Hindlimb muscle (tissue), 1 donor: Measurements from ENCODE around the gene EVI5L. TPM values are rescaled to one million over a fixed set of nuclear protein-coding genes. Genes with fewer than 3 reads are reported as not detected.

Source experiments
- DNase-seq: peaks from one replicate; pipeline ENCODE4 v3.0.0-alpha.2; 2013
- polyA plus RNA-seq: library from polyadenylated mRNA; unstranded; fragments of 120-200 nt; gene quantifications from one replicate; pipeline ENCODE4 v1.2.1, GENCODE V29; 2013; ENCODE audit not compliant: insufficient read length

Gene EVI5L
- polyA plus RNA-seq, 1 donor: 17.6 TPM

GRCh38 chr19:7861619-7862412 is 31.8 kb downstream of the EVI5L start:
- no peak for DNase-seq

DNA sequence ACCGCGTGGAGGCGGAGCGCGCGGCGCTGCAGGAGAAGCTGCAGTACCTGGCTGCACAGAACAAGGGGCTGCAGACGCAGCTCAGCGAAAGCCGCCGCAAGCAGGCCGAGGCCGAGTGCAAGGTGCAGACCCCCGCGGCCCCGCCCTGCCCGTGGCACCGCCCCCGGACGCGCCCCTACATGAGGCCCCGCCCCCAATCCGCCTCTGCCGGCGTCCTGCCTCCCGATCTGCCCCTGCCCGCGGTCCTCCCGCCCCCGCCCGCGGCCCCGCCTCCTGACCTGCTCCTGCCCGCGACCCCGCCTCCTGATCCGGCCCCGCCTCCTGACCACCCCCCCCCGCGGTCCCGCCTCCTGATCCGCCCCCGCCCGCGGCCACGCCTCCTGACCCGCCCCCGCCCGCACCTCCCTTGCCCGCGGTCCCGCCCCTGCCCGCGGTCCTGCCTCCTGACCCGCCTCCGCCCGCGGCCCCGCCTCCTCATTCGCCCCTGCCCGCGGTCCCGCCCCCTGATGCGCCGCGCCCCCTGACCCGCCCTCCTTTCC is 32.5 kb downstream of the EVI5L start:
- no peak for DNase-seq

- DNase-seq: no peak
These were observed 33.3 kb downstream of the EVI5L start for GRCh38 chr19:7863157-7863970.

GRCh38 chr19:7863971-7864689 is 34.1 kb downstream of the EVI5L start:
- no peak for DNase-seq

- DNase-seq: no peak
These were observed 34.7 kb downstream of the EVI5L start for GRCh38 chr19:7864690-7865074.

DNA sequence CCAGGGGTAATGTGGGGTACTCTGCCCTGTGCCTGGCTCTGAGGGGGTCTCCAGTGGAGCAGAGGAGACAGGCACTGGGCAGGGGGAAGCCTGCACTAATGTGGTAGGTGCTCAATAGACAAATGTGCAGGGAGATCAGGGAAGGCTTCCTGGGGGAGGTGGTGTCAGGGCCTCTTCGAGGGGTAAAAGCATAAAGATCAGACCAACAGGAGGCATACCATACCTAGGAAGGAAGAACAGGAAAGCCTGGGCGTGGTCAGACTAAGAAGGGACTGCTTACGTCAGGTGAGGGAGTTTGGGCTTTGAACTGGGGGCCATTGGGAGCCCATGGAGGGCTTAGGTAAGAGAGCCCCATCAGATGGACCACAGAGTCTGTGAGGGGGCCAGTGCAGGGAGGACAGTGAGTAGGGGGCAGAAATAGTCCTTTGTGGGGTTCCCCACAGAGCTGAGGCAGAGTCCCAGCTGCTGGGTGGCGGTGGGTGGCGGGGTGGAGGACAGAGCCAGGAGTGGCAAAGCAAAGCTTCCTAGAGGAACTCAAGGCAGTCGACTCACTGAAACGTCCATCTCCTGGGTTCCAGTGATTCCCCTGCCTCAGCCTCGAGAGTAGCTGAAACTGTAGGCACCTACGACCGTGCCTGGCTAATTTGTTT is 35.4 kb downstream of the EVI5L start:
- no peak for DNase-seq

DNA sequence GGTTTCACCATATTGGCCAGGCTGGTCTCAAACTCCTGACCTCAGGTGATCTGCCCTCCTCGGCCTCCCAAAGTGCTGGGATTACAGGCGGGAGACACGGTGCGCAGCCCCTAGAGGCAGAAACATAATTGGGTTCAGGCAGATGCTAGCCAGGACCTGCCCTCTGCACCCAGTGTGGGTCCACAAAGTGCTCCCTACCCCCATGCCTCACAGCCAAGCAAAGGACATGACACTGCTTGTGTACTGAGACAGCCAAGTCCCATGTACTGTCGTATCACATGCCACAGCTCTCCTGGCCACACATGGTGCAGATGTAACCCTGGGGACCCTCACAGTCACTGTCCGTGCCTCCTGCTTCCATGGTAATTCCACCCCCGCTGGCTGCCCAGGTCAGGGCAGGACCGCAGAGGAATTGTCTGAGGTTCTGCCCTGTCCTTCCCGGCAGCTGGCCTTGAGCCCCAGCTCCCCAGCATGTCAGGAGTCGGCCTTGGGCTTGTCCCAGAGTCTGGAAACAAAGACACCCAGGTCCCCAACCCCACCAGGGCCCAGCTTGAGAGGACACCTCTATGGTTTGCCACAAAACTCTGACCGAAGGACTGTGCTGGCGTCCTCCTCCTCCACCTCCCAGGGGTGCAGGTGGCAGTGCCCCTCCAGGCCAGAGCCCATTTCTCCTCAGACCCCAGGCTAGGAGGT is 36.5 kb downstream of the EVI5L start:
- DNase-seq: no peak

DNA sequence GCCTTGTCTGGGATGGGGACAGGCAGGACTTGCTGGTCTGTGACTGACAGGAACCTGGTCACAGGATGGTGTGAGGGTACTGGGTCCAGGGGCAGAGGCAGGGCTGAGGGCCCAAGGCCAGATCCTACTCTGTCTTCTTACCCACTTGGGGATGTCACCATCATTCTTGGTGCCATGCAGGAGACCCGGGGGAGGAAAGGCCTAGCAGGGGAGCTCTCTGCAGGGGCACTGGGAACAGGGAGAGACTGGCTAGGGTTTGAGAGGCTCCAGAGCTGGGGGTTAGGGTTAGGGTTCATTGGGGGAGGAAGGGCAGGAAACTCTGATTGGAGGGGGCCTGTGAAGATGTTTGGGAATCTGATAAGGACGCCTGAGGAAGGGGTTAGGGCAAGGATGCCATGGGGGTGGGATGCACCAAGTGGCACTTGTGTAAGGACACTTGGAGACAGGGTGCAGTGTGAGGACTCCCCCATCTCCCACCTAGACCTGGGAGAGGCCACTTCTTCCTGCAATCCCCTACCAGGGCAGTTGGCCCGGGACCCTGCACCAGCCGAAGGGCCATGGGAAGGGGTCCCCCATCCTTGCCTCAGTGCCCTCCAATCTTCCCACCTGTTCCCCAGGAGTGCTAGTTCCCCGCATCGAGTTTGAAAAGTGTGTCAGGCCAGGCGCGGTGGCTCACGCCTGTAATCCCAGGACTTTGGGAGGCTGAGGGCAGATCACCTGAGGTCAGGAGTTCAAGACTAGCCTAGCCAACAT is 37.2 kb downstream of the EVI5L start:
- DNase-seq: no peak

- no peak for DNase-seq
These were observed 38.3 kb downstream of the EVI5L start for GRCh38 chr19:7868326-7868670.

GRCh38 chr19:7868671-7869452 is 38.8 kb downstream of the EVI5L start:
- DNase-seq: peak; percentile 85

- peak; percentile 56 for DNase-seq
These were observed 39.5 kb downstream of the EVI5L start for GRCh38 chr19:7869453-7869909.

- DNase-seq: peak; percentile 61
These were observed 40.0 kb downstream of the EVI5L start for GRCh38 chr19:7869910-7870511.

DNA sequence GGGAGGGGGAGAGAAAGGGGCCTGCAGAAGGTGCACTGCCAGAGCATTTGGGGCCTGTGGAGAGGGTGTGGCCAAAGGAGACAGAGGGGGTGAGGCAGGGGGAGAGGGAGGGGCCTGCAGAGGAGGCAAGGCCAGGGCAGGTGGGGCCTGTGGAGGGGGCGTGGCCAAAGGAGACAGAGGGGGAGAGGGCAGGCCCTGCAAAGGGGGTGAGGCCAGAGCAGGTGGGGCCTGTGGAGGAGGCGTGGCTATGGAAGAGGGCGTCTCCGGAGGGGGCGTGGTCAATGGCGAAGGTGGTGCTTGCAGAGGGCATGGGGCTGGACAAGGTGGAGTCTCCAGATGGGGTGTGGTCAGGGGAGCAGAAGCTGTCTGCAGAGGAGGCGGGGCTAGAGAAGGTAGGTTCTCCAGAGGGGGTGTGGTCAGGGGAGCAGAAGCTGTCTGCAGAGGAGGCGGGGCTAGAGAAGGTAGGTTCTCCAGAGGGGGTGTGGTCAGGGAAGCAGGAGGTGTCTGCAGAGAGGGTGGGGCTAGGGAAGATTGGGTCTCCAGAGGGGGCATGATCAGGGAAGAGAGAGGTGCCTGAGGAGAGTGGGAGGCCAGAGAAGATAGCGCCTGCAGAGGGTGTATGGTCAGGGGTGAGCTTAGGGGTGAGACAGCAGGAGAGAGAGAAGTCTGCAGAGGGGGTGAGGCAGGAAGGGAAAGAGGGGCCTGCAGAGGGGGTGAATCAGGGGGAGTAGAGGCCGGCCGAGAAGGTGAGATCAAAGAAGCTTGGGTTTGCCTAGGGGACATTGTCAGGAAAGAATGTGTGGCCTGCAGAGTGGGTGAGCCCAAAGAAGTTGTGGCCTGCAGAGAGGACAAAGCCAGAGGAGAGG is 40.8 kb downstream of the EVI5L start:
- DNase-seq: peak; percentile 47

GRCh38 chr19:7871437-7872305 is 41.7 kb downstream of the EVI5L start:
- peak; percentile 80 for DNase-seq

DNA sequence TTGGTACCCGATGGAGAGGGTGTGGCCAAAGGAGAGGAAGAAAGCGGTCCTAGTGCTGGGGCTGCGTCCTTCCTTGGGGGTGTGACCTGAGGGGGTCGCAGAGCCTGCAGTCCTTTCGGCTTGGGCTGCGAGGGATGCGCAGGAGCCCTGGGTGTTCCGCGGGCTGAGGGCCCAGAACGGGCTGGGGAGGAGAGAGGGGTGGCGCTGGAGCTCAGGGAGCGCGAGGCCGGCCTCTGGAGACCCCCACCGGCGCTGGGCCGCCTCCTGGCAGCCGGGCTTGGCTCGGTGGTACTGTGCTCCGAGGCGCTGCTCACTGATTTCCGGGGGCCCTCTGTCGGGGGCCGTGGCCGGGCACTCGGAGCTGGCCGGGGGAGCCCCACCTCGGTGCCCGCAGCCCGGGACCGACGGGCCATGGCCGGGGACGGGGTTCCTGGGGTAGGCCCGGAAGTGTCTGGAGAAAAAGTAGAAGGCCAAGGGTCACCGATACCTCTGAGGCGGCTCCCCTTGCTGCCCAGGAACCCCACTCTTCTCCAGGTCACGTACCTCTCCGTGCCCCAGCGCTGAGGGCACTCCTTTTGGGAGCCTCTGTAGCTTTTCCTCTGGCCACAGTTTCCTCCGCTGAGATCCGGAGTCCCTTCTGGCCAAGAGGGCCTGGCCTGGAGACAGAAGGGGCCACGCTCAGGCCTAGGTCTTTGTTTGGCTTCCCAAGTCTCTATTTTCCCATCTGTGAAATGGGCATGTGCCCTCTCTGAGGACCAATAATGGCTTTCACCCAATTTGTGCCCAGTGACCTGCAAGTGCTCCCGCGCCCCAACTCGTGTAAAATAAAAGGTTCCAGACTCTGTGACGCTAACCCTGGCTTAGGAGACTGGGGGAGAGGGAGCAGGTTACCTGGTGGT is 42.5 kb downstream of the EVI5L start:
- no peak for DNase-seq

GRCh38 chr19:7873304-7874075 is 43.5 kb downstream of the EVI5L start:
- no peak for DNase-seq
